ENCODE data around the gene SCN3A.

SCN3A gene

GRCh38 chr2:165069151-165069550, 134.7 kb downstream of the SCN3A start:
- H3K27me3 ChIP-seq (ENCODE audit: control insufficient read depth, insufficient read depth, low read length) = no peaks in the 10 kb centered on the region
- H3K4me3 ChIP-seq (ENCODE audit: low read length) = no peak overlapping the region
- H3K36me3 ChIP-seq (ENCODE audit: control insufficient read depth, low read depth, low read length) = no peaks in the 10 kb centered on the region
- no peak overlapping the region for H3K27ac ChIP-seq (ENCODE audit: low read length)
- H3K9me3 ChIP-seq (ENCODE audit: control insufficient read depth, low read depth, low read length) = no peaks in the 10 kb centered on the region
- H3K9ac ChIP-seq (ENCODE audit: low read length) = no peak overlapping the region
- peaks cover 27% of the 10 kb centered on the region for H3K4me1 ChIP-seq (ENCODE audit: control insufficient read depth, low read depth, low read length)

- H3K36me3 ChIP-seq (ENCODE audit: control insufficient read depth, low read depth, low read length) = no peaks in the 10 kb centered on the region
- H3K27me3 ChIP-seq (ENCODE audit: control insufficient read depth, insufficient read depth, low read length) = no peaks in the 10 kb centered on the region
- H3K9ac ChIP-seq (ENCODE audit: low read length) = peak overlapping the region; percentile 70
- H3K9me3 ChIP-seq (ENCODE audit: control insufficient read depth, low read depth, low read length) = no peaks in the 10 kb centered on the region
- peaks cover 27% of the 10 kb centered on the region for H3K4me1 ChIP-seq (ENCODE audit: control insufficient read depth, low read depth, low read length)
- peak overlapping the region; percentile 66 for H3K4me3 ChIP-seq (ENCODE audit: low read length)
- peak overlapping the region; percentile 91 for H3K27ac ChIP-seq (ENCODE audit: low read length)
Observed at GRCh38 chr2:165068487-165068757, 135.4 kb downstream of the SCN3A start.

GRCh38 chr2:165067643-165068486, 136.0 kb downstream of the SCN3A start:
- Histone ChIP-seq H3K27me3 (ENCODE audit: control insufficient read depth, insufficient read depth, low read length) (no peaks in the 10 kb centered on the region), H3K27ac (ENCODE audit: low read length) (peak overlapping the region; percentile 91), H3K4me3 (ENCODE audit: low read length) (peak overlapping the region; percentile 66), H3K4me1 (ENCODE audit: control insufficient read depth, low read depth, low read length) (peaks cover 27% of the 10 kb centered on the region), H3K9ac (ENCODE audit: low read length) (peak overlapping the region; percentile 70), H3K9me3 (ENCODE audit: control insufficient read depth, low read depth, low read length) (no peaks in the 10 kb centered on the region), H3K36me3 (ENCODE audit: control insufficient read depth, low read depth, low read length) (no peaks in the 10 kb centered on the region)

GRCh38 chr2:165064743-165065142, 139.1 kb downstream of the SCN3A start:
- peaks cover 24% of the 10 kb centered on the region for H3K4me1 ChIP-seq (ENCODE audit: control insufficient read depth, low read depth, low read length)
- no peak overlapping the region for H3K4me3 ChIP-seq (ENCODE audit: low read length)
- no peak overlapping the region for H3K27ac ChIP-seq (ENCODE audit: low read length)
- H3K9me3 ChIP-seq (ENCODE audit: control insufficient read depth, low read depth, low read length) = no peaks in the 10 kb centered on the region
- H3K27me3 ChIP-seq (ENCODE audit: control insufficient read depth, insufficient read depth, low read length) = no peaks in the 10 kb centered on the region
- no peaks in the 10 kb centered on the region for H3K36me3 ChIP-seq (ENCODE audit: control insufficient read depth, low read depth, low read length)
- H3K9ac ChIP-seq (ENCODE audit: low read length) = no peak overlapping the region

GRCh38 chr2:165060411-165060810, 143.4 kb downstream of the SCN3A start:
- Histone ChIP-seq H3K9ac (ENCODE audit: low read length) (no peak overlapping the region), H3K9me3 (ENCODE audit: control insufficient read depth, low read depth, low read length) (no peaks in the 10 kb centered on the region), H3K27me3 (ENCODE audit: control insufficient read depth, insufficient read depth, low read length) (no peaks in the 10 kb centered on the region), H3K27ac (ENCODE audit: low read length) (no peak overlapping the region), H3K4me1 (ENCODE audit: control insufficient read depth, low read depth, low read length) (no peaks in the 10 kb centered on the region), H3K36me3 (ENCODE audit: control insufficient read depth, low read depth, low read length) (no peaks in the 10 kb centered on the region), H3K4me3 (ENCODE audit: low read length) (no peak overlapping the region)

- Histone ChIP-seq H3K9ac (ENCODE audit: low read length) (no peak overlapping the region), H3K27me3 (ENCODE audit: control insufficient read depth, insufficient read depth, low read length) (no peaks in the 10 kb centered on the region), H3K4me1 (ENCODE audit: control insufficient read depth, low read depth, low read length) (no peaks in the 10 kb centered on the region), H3K4me3 (ENCODE audit: low read length) (no peak overlapping the region), H3K36me3 (ENCODE audit: control insufficient read depth, low read depth, low read length) (no peaks in the 10 kb centered on the region), H3K27ac (ENCODE audit: low read length) (no peak overlapping the region), H3K9me3 (ENCODE audit: control insufficient read depth, low read depth, low read length) (no peaks in the 10 kb centered on the region)
Observed at GRCh38 chr2:165058476-165059265, 145.2 kb downstream of the SCN3A start.

GRCh38 chr2:165057931-165058330, 145.9 kb downstream of the SCN3A start:
- Histone ChIP-seq H3K4me3 (ENCODE audit: low read length) (no peak overlapping the region), H3K27ac (ENCODE audit: low read length) (no peak overlapping the region), H3K4me1 (ENCODE audit: control insufficient read depth, low read depth, low read length) (no peaks in the 10 kb centered on the region), H3K36me3 (ENCODE audit: control insufficient read depth, low read depth, low read length) (no peaks in the 10 kb centered on the region), H3K27me3 (ENCODE audit: control insufficient read depth, insufficient read depth, low read length) (no peaks in the 10 kb centered on the region), H3K9ac (ENCODE audit: low read length) (no peak overlapping the region), H3K9me3 (ENCODE audit: control insufficient read depth, low read depth, low read length) (no peaks in the 10 kb centered on the region)

GRCh38 chr2:165057308-165057707, 146.5 kb downstream of the SCN3A start:
- no peak overlapping the region for H3K27ac ChIP-seq (ENCODE audit: low read length)

GRCh38 chr2:165056564-165056963, 147.3 kb downstream of the SCN3A start:
- Histone ChIP-seq H3K27me3 (ENCODE audit: control insufficient read depth, insufficient read depth, low read length) (no peaks in the 10 kb centered on the region), H3K27ac (ENCODE audit: low read length) (no peak overlapping the region), H3K9me3 (ENCODE audit: control insufficient read depth, low read depth, low read length) (no peaks in the 10 kb centered on the region), H3K4me3 (ENCODE audit: low read length) (no peak overlapping the region), H3K36me3 (ENCODE audit: control insufficient read depth, low read depth, low read length) (no peaks in the 10 kb centered on the region), H3K9ac (ENCODE audit: low read length) (no peak overlapping the region), H3K4me1 (ENCODE audit: control insufficient read depth, low read depth, low read length) (no peaks in the 10 kb centered on the region)

More at GRCh38 chr2:165057308-165057707, 146.5 kb downstream of the SCN3A start:
- Histone ChIP-seq H3K4me1 (ENCODE audit: control insufficient read depth, low read depth, low read length) (no peaks in the 10 kb centered on the region), H3K4me3 (ENCODE audit: low read length) (no peak overlapping the region), H3K36me3 (ENCODE audit: control insufficient read depth, low read depth, low read length) (no peaks in the 10 kb centered on the region), H3K9me3 (ENCODE audit: control insufficient read depth, low read depth, low read length) (no peaks in the 10 kb centered on the region), H3K27me3 (ENCODE audit: control insufficient read depth, insufficient read depth, low read length) (no peaks in the 10 kb centered on the region), H3K9ac (ENCODE audit: low read length) (no peak overlapping the region)

GRCh38 chr2:165055082-165055851, 148.6 kb downstream of the SCN3A start:
- Histone ChIP-seq H3K27ac (ENCODE audit: low read length) (no peak overlapping the region), H3K4me1 (ENCODE audit: control insufficient read depth, low read depth, low read length) (no peaks in the 10 kb centered on the region), H3K9me3 (ENCODE audit: control insufficient read depth, low read depth, low read length) (no peaks in the 10 kb centered on the region), H3K9ac (ENCODE audit: low read length) (no peak overlapping the region), H3K36me3 (ENCODE audit: control insufficient read depth, low read depth, low read length) (no peaks in the 10 kb centered on the region), H3K4me3 (ENCODE audit: low read length) (no peak overlapping the region), H3K27me3 (ENCODE audit: control insufficient read depth, insufficient read depth, low read length) (no peaks in the 10 kb centered on the region)

GRCh38 chr2:165054652-165055051, 149.2 kb downstream of the SCN3A start:
- no peaks in the 10 kb centered on the region for H3K27me3 ChIP-seq (ENCODE audit: control insufficient read depth, insufficient read depth, low read length)
- no peaks in the 10 kb centered on the region for H3K9me3 ChIP-seq (ENCODE audit: control insufficient read depth, low read depth, low read length)
- H3K27ac ChIP-seq (ENCODE audit: low read length) = no peak overlapping the region
- no peaks in the 10 kb centered on the region for H3K4me1 ChIP-seq (ENCODE audit: control insufficient read depth, low read depth, low read length)
- H3K36me3 ChIP-seq (ENCODE audit: control insufficient read depth, low read depth, low read length) = no peaks in the 10 kb centered on the region
- H3K9ac ChIP-seq (ENCODE audit: low read length) = no peak overlapping the region
- H3K4me3 ChIP-seq (ENCODE audit: low read length) = no peak overlapping the region
